GM21723 (cell line): Measurements from ENCODE around the gene PLCB3.
"Not testable (repeated sequence)": the region's sequence is repeated elsewhere in the genome, so short reads cannot be mapped to it uniquely, and the experiment has no call there.

ENCODE experiments used
- ATAC-seq: cut with Tn5 transposase; IDR thresholded peaks from one replicate; pipeline ENCODE4 v1.9.1; 2021; ENCODE audit warnings: mild to moderate bottlenecking, moderate library complexity; ENCODE audit not compliant: unreplicated experiment

PLCB3 gene

DNA sequence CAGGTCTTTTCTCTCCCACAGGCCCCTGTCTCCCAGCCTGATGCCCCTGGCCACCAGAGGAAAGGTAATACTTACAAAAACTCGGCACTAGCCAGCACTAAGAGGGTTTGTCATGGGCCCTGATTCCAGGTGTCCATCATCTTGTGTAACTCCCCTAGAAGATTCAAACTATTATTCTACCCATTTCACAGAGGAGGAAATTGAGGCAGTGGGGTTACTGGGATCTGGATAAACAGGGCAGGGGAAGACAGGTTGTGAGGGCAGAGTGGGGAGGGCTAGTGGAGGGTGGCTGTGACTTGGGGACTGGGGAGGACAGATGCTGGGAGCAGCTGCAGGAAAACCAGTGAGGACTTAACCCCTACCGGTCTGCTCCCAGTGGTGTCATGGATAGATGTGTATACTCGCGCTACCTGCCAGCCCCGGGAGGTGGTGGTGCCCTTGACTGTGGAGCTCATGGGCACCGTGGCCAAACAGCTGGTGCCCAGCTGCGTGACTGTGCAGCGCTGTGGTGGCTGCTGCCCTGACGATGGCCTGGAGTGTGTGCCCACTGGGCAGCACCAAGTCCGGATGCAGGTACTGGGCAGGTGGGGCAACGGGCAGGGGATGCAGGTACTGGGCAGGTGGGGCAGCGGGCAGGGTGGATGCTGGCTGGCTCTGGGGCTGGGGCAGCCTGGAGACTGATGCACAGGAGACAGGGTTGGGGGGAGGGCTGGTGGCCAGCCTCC, 15.7 kb upstream of the PLCB3 start:
- no peak for ATAC-seq

DNA sequence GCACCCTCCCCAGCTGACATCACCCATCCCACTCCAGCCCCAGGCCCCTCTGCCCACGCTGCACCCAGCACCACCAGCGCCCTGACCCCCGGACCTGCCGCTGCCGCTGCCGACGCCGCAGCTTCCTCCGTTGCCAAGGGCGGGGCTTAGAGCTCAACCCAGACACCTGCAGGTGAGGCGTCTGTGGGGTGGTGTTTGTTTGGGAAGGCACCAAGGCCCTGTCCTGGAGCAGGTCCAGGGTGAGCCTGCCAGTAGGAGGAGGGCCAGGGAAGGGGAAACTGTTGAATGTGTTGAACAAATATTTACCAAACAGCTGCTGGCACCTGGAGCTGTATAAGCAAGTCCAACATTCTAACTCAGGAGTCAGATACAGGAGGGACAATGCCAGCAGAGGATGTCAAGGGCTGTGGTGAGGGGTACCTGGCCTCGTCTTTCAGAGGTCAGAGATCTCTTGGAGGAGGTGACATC, 13.8 kb upstream of the PLCB3 start:
- ATAC-seq, result no peak

DNA sequence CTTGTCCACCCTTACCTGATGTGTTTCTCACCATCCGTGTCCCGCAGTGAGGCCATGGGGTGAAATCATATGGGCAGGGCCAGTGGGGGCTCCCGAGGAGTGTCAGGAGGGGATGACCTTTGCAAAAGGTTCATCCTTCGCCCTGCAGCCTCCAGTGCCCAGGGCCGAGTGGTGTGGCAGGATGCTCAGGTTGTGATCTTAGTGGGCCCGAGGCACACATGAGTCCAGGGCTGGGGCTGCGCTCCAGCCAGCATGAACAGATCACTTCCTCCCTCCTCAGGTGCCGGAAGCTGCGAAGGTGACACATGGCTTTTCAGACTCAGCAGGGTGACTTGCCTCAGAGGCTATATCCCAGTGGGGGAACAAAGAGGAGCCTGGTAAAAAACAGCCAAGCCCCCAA, 13.3 kb upstream of the PLCB3 start:
- no peak for ATAC-seq

DNA sequence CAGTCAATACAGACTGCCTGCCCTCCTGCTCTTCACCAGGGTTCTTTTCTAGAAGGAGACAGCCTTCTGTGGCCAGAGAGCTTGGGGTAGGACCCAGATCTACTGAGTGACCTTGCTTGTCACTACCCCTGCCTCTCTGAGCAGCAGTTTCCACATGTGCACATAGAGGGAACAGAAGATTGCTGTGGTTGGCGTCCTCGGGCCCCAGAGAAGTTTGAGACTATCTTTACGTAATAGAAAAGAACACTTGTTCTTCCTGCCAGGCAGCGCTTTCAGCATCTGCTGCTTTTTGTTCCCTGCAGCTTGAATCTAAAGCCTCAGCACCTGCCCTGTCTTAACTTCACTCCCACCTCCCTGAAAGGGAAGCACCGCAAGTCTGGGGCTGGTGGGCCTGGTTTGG, 12.3 kb upstream of the PLCB3 start:
- no peak for ATAC-seq

DNA sequence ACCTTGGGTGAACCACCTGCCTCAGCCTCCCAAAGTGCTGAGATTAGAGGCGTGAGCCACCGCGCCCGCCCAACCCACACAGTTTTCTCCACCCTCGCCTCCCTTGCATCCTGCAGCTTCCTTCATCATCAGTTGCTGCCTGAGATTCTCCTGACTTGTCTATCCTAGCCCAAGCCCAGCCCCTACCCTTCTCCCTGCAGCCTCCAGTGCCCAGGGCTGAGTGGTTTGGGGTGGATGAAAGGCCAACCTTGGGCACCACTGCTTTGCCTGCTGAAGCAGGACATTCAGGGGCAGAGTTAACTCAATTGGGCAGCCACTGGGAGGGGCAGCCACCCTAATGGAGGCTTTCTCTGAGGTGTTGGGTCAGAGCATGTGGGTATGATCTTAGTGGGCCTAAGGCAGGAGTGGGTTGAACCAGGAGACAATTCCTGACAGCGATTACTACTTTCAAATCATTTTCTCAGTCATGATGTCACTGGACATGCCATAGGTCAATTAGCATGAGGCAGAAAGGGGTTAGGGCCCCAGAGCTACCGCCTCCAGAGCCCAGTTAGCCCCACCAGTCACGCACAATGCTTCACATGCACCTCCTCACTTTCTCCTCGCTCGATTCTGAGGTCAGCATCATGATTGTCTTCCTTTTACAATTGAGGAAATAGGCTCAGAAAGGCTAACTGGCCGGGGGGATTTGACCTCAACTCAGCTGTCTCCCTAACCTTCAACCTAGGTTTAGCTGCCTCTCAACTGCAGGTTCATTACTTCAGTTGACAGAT, 11.5 kb upstream of the PLCB3 start:
- ATAC-seq, result peak; percentile 7

DNA sequence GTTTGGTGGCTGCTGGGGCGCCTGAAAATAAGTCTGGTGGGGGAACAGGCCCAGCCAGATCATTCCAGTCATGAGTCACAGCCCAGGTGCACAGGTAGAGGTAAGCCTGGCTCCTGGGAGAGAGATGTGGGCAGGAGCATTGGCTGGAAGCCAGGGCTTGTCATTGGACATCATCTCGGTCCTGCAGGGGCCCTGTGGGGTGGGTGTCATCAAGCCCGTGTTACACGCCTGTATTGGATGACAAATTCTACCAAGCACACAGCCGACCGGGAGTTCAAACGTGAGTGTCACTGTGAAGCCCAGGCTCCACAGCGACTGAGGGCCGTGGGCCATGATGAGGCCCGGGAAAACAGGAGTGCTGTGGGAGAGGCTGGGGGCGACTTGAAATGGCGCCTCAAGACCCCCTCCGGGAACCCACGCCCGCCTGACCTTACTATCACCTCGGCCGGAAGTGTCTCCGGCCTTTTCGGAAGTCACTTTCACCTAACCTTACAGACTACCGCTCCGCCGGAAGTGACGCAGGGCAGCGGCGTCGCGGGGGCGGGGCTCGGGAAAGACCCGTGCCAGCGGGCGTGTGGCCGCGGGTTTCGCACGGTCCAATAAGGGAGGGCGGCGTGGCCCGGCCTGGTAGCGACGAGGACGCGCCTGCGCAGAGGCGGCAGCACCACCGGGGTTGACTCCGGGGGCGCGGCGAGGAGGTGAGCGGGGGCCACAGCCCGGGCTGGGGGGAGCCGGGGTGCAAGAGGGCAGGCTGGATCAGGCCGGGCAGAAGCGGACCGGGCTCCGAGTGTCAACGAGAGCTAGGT, 10.7 kb upstream of the PLCB3 start, which contains the start of gene FKBP2:
Gene FKBP2 (plus strand): TSS at position 661 of the 806 bp plus-strand sequence. CDS start 1,293 bp downstream, outside the sequence.
- ATAC-seq, result peak; percentile 45

DNA sequence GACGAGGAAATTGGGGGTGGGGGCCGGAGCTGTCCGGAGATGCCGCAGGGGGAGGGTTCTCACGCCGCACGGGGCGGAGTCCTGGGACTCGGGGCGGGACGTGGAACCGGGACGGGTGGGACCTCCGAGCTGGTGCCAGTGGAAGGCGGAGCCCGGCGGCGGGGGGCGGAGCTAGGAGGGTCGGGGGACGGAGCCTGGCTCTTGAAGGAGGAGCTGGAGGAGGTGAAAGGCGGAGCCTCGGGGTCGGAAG, 10.2 kb upstream of the PLCB3 start:
- peak; percentile 62 for ATAC-seq

DNA sequence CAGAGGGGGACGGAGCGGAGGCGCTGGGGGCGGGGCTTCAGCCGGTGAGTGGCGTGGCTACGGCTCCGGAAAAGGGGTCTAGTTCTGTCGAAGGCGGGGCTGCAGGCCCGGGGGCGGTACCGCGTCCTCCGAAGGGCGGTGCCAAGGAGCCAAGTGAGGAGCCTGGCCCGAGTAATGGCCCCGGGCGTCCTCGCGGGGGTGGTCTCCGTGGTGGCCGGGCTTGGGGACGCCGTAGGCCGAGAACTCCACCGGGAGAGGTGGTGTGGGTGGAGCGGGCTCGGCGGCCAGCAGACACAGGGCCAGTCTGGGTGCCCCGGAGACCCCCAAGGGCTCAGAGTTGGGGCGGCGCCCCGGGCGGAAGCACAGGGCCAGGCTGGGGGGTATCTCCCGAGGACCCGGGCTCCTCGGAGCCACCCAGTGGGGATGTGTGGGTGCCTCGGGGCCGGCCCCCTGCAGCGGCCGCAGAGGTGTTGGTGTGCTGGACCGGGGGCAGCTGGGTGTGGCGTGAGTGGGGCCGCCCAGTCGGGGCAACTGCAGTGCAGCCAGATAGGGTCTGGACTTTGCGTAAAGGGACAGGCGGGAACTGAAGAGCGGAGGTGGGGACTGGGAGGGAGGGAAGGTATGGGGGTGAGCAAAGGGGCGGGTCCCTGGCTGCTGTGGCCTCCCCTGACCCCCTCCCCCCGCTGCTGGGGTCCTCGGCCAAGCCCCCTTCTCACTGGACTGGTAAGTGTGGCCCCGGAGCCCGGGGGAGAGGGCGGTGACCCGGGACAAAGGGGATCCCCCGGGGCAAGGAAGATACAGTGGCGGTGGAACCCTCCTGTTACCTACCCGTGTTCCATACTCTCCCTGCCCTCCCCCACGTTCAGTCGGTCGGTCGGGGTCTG, 9.6 kb upstream of the PLCB3 start:
- ATAC-seq, result peak; percentile 55

DNA sequence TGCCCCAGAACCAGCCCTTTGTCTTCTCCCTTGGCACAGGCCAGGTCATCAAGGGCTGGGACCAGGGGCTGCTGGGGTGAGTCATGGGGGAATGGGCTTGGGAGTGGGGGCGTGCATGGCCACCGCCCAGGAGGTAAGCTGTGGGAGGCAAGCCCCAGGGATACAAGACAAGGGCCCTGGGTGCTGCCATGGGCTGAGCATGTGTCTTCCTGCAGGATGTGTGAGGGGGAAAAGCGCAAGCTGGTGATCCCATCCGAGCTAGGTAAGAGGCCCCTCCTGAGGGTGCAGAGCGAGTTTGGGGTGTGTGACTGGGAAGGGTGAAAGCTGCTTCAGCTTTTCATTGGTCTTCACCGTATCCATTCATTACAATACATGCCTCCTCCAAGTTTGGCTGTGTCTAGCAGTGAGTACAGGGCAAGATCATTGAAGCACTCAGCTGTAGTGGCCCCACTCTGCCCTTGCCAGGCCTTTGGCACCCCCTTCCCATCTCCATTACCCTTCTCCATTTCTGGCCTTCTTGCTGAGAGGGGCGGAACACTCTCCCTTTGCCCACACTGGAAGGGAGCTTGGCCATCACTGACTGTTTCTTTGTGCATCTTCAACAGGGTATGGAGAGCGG, 8.0 kb upstream of the PLCB3 start:
- ATAC-seq, result no peak

DNA sequence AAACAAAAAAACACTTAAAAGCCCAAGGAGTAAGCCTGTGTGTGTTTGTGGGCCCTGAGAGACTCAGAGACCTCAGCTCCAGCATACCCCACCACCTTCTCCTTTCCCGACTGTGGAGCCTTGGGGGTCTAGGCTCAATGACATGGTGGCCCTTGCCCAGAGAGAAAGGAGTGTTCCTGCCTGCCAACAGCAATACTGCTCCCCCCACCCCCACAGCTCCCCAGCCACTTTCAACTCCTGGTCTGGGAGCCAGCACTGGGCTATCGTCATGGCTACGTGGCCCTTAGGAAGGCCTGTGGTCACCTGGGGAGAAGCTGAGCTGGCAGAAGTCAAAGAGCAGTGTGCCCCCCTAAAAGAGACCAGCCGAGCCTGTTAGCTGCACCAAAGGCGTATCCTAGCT, 7.2 kb upstream of the PLCB3 start:
- no peak for ATAC-seq

DNA sequence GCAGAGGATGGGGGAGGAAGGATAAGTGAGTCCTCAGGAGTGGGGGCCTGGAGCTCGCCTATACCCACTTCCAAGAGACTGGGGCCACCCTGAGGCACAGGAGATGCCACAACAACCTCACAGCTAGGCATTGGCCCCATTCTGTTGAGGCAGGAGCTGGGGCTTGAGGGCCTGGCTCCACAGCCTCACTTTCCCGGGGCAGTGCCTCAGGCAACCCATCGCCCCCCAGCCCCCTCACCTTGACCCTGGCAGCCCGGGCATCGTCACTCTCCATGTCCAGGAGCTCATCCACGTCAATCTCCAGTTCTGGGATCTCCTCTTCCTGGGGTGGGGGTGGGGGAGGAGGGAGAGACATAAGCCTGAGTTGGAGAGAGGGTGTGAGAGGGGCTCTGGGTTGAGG, 6.4 kb upstream of the PLCB3 start:
- no peak for ATAC-seq

DNA sequence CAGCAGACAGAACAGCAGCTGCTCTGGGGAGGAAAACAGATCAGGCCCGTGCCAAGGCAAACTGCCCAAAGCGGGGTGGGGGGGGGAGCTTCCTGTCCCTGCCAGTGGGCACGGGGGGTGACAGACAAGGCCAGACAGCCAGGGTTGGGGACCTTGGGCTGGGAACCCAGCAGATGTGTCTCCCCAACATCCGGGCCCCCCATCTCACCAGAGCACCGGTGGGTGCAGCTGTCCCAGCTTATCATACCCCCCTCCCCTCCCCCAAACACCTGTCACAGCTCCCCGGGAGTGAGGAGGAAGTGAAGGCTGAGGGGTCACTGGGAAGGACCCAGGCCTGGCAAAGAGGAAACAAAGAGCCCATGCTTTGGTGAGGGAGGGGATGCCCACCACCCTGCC, 5.9 kb upstream of the PLCB3 start:
- ATAC-seq, result no peak

DNA sequence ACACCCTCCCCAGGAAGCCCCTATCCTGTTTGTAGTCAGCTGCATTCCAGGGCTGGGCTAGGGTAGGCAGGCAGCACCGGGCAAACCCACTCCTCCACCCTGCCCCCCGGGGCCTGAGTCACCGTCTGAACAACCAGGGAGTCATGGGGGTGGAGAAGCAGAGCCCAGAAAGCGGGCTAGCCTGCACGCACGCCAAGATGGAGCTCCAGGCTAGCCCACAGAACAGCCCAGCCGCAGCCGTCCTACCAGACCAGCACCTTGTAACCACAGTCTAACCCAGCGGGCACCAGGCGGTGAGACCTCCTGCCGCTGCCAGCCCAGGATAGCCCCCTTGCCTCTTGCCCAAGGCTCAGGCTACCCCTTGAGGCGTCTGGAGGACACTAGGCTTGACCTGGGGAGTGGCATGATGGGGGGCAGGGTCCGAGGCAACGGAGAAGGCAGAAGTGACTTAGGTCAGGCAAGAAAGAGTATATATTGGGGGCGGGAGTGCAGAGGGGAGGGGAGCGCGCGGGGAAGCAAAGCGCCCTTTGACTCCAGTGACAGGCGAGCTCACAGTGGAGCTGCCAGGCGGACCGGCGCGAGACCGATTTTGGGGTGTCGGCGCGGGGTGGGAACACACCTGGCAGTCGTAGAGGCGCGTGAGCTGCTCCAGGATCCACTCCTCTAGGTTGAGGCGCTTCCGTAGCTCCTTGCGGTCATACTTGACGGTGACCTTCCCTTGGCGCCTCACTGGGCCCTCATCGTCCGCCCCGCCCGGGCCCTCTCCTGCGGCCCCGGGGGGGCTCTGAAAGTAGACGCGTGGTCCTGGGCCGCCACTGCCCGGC, 5.3 kb upstream of the PLCB3 start:
- no peak for ATAC-seq

DNA sequence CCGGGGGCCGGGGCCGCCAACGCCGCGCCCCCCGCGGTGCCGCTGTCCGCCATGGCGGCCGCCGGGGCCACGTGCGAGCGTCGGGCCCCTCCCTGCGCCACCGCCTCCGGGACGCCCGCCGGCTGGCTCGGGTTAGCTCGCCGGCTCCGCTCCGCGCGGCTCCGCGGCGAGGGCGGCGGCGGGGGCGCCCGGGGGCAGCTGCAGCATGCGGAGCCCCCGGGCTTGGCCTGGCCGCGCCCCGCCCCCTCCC, 4.8 kb upstream of the PLCB3 start:
- ATAC-seq, result not testable (repeated sequence)

DNA sequence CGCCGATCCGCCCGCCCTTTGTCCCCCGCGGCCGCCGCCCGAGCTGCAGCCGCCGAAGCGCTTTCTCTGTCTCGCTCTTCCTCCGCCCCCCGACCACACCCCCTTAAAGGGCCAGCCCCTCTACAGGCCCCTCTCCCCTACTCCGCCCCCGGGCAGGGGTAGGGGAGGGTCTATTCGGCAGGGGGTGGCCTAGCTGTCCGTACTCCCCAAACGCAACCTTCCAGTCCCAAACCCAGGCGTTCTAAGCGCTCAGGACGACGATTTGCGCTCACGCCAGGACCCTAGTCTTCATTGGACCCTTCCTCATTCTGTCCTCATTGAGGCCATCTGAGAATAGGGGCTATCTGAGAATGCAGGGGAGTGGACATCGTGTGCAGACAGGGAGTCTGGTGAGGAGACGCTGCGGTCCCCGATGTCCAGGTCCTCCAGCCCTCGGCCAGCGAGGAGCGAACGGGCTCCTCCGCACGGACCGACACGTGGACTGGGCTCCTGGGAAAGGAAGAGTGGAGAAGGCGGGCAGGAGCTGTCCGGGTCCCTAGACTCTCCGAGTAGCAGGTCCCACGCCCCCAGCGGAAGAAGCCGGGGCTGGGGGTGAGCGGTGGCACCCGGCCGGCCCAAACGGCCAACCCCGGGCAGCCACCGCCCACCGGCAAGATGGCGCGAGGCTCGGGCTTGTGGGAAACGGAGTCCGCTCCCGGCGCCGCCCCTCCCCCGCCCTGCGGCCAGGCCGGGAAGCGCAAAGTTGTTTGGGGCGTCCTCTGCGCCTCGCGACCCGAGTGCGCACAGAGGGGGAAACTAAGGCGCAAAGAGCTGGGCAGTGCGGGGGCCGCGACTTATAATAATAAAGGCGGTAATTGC, 4.2 kb upstream of the PLCB3 start, which contains the start of gene PPP1R14B:
Gene PPP1R14B (minus strand): TSS at position 73 of the 858 bp plus-strand sequence. CDS start 270 bp downstream, outside the sequence.
- no peak for ATAC-seq

DNA sequence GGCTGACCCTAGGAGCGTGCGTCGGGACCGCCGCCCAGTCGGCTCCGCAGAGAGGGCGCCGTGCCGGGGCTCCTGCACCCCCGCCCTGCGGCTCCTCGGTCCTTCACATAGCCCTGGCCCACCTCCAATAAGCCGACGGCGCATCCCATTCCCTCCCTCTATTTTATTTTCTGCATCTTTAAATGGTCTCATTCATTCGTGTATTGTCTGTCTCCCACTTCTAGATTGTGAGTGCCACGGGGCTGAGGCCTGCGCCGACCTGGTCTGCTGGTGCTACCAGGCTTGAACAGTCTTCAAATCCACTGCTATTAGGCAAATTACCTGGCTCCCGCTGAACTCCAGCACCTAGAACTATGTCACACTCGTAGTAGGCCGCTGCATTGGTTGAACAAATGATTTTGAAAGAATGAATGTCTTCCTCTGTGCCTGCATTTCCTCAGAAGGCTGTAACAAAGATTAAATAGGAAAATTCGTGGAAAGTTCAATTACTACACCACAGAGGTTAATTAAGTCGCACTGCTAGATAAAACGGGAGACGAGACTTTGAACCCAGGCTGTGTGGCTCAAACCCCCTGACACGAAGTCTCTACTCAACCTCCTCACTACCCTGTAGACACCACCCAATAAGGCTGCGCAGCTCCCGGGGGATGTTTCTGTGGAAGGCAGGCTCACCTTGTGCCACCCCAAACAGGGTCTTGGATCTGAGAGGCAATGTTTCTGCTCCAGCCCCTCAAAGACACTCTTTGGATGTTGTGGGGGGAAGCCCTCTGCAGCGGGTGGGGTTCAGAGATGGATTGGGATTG, 3.4 kb upstream of the PLCB3 start:
- no peak for ATAC-seq

DNA sequence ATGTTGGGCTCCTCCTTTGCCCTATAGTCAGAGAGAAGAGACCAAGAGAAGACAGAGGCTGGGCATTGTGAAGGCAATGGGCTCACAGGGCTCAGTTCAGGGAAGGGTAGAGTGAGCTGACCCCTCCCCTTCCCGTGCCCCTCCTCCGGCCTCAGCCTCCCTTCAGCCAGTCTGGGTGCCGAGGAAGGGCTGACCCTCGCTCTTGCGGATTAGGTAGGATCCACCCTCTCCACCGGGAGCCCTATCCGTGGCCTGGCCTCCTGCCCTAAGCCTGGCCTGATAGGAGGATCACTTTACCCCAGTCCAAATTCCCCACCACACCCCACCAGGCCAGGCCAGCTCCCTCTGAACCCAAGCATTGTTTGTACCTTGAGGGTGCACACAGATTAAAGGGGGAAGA, 2.8 kb upstream of the PLCB3 start:
- no peak for ATAC-seq

DNA sequence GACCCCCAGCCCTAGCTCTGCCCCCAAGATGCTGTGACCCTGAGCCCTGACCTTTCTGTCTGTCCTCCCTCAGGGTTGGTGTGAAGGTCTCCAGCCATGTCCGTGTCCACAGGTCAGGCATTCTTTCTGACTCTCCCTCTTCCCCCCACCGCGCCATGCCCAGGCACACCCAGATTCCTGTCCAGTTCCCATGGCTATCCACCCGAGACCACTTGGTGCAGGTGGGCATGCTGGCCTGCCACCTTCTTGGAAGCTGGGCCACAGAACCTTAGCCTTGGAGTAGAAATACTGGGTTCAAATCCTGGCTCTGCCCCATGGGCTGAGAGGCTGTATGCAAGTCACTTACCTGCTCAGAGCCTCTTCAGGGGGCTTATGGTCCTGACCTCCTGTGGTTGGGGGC, 2.3 kb upstream of the PLCB3 start:
- ATAC-seq, result no peak
